Right forelimb (tissue), 1 donor: Measurements from ENCODE around the gene PKN1.

Experiments
- DNase-seq: peaks from one replicate; pipeline ENCODE4 v3.0.0-alpha.2; 2018

PKN1 gene

GRCh38 chr19:14467816-14468215 is 34.7 kb downstream of the PKN1 start:
- no peak for DNase-seq

- no peak for DNase-seq
Observed at GRCh38 chr19:14470031-14470876, 37.1 kb downstream of the PKN1 start.

- DNase-seq: no peak
Observed at GRCh38 chr19:14471436-14472187, 38.5 kb downstream of the PKN1 start.

GRCh38 chr19:14472202-14472938 is 39.3 kb downstream of the PKN1 start:
- DNase-seq: peak; percentile 89

- DNase-seq: no peak
Observed at GRCh38 chr19:14473073-14473977, 40.2 kb downstream of the PKN1 start.

- no peak for DNase-seq
Observed at GRCh38 chr19:14473978-14474578, 41.0 kb downstream of the PKN1 start.

GRCh38 chr19:14474827-14475226 is 41.7 kb downstream of the PKN1 start:
- no peak for DNase-seq

GRCh38 chr19:14475251-14476073 is 42.4 kb downstream of the PKN1 start, which contains the start of gene PTGER1:
Gene PTGER1, minus strand, starts transcription at chr19:14475354. Its CDS starts 1,034 bp downstream, at chr19:14474320.
- no peak for DNase-seq

GRCh38 chr19:14476327-14476672 is 43.2 kb downstream of the PKN1 start:
- DNase-seq: no peak

- DNase-seq: peak; percentile 50
Observed at GRCh38 chr19:14476673-14477401, 43.7 kb downstream of the PKN1 start.

GRCh38 chr19:14477418-14478112 is 44.5 kb downstream of the PKN1 start:
- peak; percentile 76 for DNase-seq

- no peak for DNase-seq
Observed at GRCh38 chr19:14478113-14478545, 45.0 kb downstream of the PKN1 start.

GRCh38 chr19:14479309-14479974 is 46.3 kb downstream of the PKN1 start:
- no peak for DNase-seq

GRCh38 chr19:14479975-14480699 is 47.0 kb downstream of the PKN1 start:
- DNase-seq: no peak

GRCh38 chr19:14480700-14481079 is 47.6 kb downstream of the PKN1 start:
- DNase-seq: no peak

GRCh38 chr19:14482172-14482941 is 49.3 kb downstream of the PKN1 start:
- DNase-seq: no peak

- DNase-seq: no peak
Observed at GRCh38 chr19:14487370-14488125, 54.4 kb downstream of the PKN1 start.
